WI38 (cell line): ENCODE data around the gene GEN1.

Source experiments
- H3K4me3 ChIP-seq: 2 replicates; pipeline ENCODE4 v1.5.1; 2011; ENCODE audit warnings: low read depth, mild to moderate bottlenecking, control low read depth, low read length
- CTCF ChIP-seq: IDR thresholded peaks from 2 replicates; pipeline ENCODE4 v1.5.1; 2012; ENCODE audit warnings: low read depth, mild to moderate bottlenecking, control low read depth, low read length

The GEN1 gene

DNA sequence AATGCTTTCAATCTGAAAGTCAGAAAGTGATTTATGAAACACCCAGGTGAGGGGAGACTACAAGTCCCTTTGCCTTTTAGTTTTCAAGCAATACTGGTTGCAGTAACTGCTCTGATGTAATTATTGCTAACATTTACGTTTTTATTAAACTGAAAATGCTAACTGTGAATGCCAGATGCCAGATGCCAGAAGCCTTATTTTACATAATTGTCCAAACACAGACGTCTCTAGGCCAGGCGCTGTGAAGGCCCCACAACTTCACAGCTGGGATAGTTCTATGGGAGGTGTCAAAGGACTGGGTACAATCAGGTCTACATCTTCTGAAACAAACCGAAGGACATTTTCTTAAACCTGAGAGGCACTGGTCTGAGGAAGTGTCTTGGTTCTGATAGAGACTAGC lies 34.8 kb downstream of the GEN1 start:
- H3K4me3 ChIP-seq = no peak overlapping the region
- TF ChIP-seq CTCF = no peak

DNA sequence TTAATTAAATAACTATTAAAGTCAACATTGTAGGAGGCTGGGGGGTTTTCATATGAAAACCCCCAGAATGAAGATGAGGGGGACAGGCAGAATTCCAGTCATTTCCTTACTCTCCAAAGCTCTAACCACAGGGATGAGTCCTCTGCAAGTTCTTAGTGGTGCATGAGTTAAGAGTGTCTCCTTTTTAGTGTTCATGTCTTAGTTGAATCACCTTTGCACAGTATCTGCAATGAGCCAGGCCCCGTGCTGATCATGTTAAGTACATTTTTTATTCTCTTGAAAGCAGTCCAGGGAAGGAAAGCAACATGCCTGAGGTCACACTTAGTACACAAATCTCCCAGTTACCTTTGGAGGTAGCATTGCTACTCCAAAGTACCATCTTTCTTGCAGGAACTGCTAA lies 36.6 kb downstream of the GEN1 start:
- TF ChIP-seq CTCF = no peak
- no peak overlapping the region for H3K4me3 ChIP-seq

DNA sequence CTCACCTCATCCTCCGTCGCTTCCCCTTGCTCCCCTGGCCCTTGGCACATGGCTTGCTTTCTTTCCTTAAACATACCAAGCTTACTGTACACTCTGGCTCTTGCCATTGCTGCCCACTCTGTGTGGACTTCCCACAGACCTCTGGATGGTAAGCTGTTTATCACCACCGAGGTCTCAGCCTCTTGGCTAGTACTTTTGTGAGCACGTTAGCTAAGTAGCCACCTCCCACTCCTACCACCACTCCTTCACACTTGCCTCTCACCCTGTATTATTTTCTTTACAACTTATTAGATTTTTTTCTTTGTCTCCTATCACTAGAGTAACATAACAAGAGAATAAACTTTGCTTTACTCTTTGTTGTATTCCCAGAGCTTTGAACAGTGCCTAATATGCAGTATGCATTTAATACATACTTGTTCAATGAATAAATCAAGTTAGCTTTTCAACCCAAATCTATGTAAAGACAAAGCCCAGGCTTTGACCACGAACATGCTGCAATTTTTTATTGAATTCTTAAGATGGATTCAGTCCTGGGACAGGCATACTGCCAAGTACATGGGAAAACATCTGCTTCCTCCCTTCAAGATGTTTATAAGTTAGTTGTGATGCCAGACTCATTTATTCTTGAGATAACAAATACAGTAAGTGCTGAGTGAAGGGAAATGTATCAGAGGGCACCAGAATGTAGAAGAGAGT lies 37.3 kb downstream of the GEN1 start:
- TF ChIP-seq CTCF = no peak
- H3K4me3 ChIP-seq = no peak overlapping the region

DNA sequence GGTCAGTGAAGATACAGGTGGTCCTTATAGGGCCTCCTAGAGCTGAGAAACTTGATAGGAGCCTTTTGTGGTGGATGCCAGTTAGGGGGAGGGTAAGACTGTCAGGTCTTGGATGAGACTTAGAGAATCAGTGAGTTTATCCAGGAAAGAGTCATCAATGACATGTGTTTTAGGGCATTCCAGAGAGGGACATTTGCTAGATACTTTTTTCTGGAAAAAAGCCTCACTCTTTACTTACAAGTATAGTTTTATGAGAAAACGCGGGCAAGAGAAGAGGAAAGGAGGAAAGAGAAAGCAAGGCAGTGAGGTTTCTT lies 37.8 kb downstream of the GEN1 start:
- H3K4me3 ChIP-seq = no peak overlapping the region
- TF ChIP-seq CTCF = no peak

DNA sequence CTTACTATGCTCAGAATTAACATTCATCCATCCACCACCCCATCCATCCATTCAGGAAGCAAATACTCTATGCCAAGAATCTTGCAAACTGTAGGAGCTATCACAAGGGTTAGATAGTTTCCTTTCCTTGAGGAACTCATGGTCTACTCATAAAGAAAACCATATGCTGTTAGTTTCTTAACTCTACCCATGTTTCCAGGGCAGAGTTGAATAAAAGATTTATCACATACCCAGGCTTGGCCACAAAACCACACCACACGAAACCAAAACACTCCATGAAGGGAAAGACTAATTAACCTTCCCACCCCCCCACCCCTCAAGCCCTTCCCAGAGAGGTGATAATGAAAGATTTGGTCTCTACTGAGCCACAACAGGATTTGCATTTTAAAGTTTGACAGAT lies 38.6 kb downstream of the GEN1 start:
- no peak for TF ChIP-seq CTCF
- H3K4me3 ChIP-seq = no peak overlapping the region

DNA sequence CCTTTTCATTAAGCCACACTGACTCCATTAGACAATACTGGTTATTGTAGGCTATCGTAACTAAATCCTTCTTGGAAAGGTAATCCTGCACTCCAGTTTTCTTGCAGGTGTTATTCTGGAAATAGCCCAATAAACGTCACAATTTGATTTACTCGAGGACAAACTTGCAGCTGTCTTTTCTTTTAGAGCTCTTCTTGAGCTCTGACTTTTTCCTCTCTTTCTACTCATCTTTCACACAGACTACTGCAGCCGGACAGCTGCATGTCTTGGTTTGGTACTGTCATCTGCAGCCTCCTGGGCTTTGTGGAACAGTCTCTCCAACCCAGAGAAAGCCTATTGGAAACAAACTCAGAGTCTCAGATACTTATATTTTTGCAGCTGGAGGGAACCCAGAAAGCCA lies 39.4 kb downstream of the GEN1 start:
- no peak for TF ChIP-seq CTCF
- no peak overlapping the region for H3K4me3 ChIP-seq

DNA sequence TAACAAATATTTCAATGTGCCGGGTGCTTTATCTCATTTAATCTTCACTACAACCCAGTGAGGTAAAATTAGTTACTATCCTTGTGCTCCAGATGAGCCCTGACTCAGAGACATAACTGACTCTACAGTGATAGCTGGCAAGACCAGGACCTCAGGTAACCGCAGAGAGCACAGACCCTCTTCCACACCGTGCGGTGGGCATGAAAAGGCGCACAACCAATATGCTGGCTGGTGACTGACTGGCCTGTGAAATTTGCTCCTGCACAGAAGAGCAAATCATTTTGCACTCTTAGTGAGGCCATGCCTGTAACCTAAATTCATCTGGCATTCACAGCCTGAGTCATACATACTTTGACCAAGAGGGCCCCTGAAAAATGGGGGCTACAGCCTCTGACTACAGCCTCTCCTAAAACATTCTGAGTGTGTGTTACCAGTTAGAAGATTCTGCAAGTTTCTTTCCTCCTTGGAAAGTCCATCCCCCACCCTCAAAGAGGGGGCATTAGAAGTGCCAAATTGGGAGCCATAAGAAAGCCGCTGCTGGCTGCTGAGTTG lies 39.9 kb downstream of the GEN1 start:
- TF ChIP-seq CTCF = no peak
- no peak overlapping the region for H3K4me3 ChIP-seq
